ENCODE results near the gene ARAP2. TPM values are rescaled to one million over a fixed set of nuclear protein-coding genes. Genes with fewer than 3 reads are reported as not detected.

ARAP2 gene
- total and polyA plus RNA-seq, 5 donors from 2014 or later: 10.2 to 92.2 (median 14.6) TPM

- no peak for ATAC-seq (ENCODE audit: low read depth in 2 of 2)
- Histone ChIP-seq H3K36me3 (ENCODE audit: control insufficient read depth, insufficient read depth, low read length) (peaks cover 42% of the 10 kb centered on the region), H3K4me3 (ENCODE audit: low read depth, low read length) (no peak overlapping the region), H3K4me1 (ENCODE audit: control insufficient read depth, insufficient read depth, low read length, poor library complexity, severe bottlenecking) (no peaks in the 10 kb centered on the region), H3K9me3 (ENCODE audit: control insufficient read depth in 2 of 2, low read length in 2 of 2) (no peaks in the 10 kb centered on the region), H3K27ac (ENCODE audit: insufficient read depth, low read length, poor library complexity, severe bottlenecking) (no peak overlapping the region), H3K27me3 (ENCODE audit: control insufficient read depth, insufficient read depth, low read length) (no peaks in the 10 kb centered on the region)
- H3K27ac Mint-ChIP-seq: no peak overlapping the region
- peaks cover 4% of the 10 kb centered on the region for H3K36me3 Mint-ChIP-seq
- H3K9me3 Mint-ChIP-seq: no peaks in the 10 kb centered on the region
- no peak overlapping the region for H3K4me3 Mint-ChIP-seq
- DNase-seq: no peak
- peaks cover 0 to 10% (median under 1%) of the 10 kb centered on the region in 4 donors for H3K4me1 Mint-ChIP-seq
- no peaks in the 10 kb centered on the region for H3K27me3 Mint-ChIP-seq
These were observed 161.5 kb downstream of the ARAP2 start for GRCh38 chr4:36082817-36083216.

GRCh38 chr4:36081185-36081584 lies 163.1 kb downstream of the ARAP2 start:
- Histone ChIP-seq H3K9me3 (ENCODE audit: control insufficient read depth in 2 of 2, low read length in 2 of 2) (no peaks in the 10 kb centered on the region), H3K27me3 (ENCODE audit: control insufficient read depth, insufficient read depth, low read length) (no peaks in the 10 kb centered on the region), H3K27ac (ENCODE audit: insufficient read depth, low read length, poor library complexity, severe bottlenecking) (no peak overlapping the region), H3K4me1 (ENCODE audit: control insufficient read depth, insufficient read depth, low read length, poor library complexity, severe bottlenecking) (no peaks in the 10 kb centered on the region), H3K4me3 (ENCODE audit: low read depth, low read length) (no peak overlapping the region), H3K36me3 (ENCODE audit: control insufficient read depth, insufficient read depth, low read length) (peaks cover 50% of the 10 kb centered on the region)
- H3K4me1 Mint-ChIP-seq: peaks cover 0 to 9% (median 0%) of the 10 kb centered on the region in 4 donors
- no peak overlapping the region for H3K27ac Mint-ChIP-seq
- H3K9me3 Mint-ChIP-seq: no peaks in the 10 kb centered on the region
- H3K27me3 Mint-ChIP-seq: no peaks in the 10 kb centered on the region
- no peak for ATAC-seq (ENCODE audit: low read depth in 2 of 2)
- H3K4me3 Mint-ChIP-seq: no peak overlapping the region
- H3K36me3 Mint-ChIP-seq: peaks cover 4% of the 10 kb centered on the region
- DNase-seq: peak in 1 of 3 donors; percentile 49

GRCh38 chr4:36079666-36080065 lies 164.6 kb downstream of the ARAP2 start:
- H3K4me3 ChIP-seq (ENCODE audit: low read depth, low read length): no peak overlapping the region
- H3K27ac ChIP-seq (ENCODE audit: insufficient read depth, low read length, poor library complexity, severe bottlenecking): no peak overlapping the region
- DNase-seq (no peak), ATAC-seq (ENCODE audit: low read depth in 2 of 2) (no peak)
- H3K36me3 Mint-ChIP-seq: peaks cover 4% of the 10 kb centered on the region
- H3K9me3 Mint-ChIP-seq: no peaks in the 10 kb centered on the region
- H3K36me3 ChIP-seq (ENCODE audit: control insufficient read depth, insufficient read depth, low read length): peaks cover 50% of the 10 kb centered on the region
- peaks cover 0 to 4% (median 0%) of the 10 kb centered on the region in 4 donors for H3K4me1 Mint-ChIP-seq
- H3K4me3 Mint-ChIP-seq: no peak overlapping the region
- H3K27me3 ChIP-seq (ENCODE audit: control insufficient read depth, insufficient read depth, low read length): no peaks in the 10 kb centered on the region
- H3K9me3 ChIP-seq (ENCODE audit: control insufficient read depth in 2 of 2, low read length in 2 of 2): no peaks in the 10 kb centered on the region
- H3K4me1 ChIP-seq (ENCODE audit: control insufficient read depth, insufficient read depth, low read length, poor library complexity, severe bottlenecking): no peaks in the 10 kb centered on the region
- H3K27me3 Mint-ChIP-seq: no peaks in the 10 kb centered on the region
- H3K27ac Mint-ChIP-seq: no peak overlapping the region

- no peaks in the 10 kb centered on the region for H3K27me3 Mint-ChIP-seq
- Histone ChIP-seq H3K9me3 (ENCODE audit: control insufficient read depth in 2 of 2, low read length in 2 of 2) (no peaks in the 10 kb centered on the region), H3K4me3 (ENCODE audit: low read depth, low read length) (no peak overlapping the region), H3K4me1 (ENCODE audit: control insufficient read depth, insufficient read depth, low read length, poor library complexity, severe bottlenecking) (no peaks in the 10 kb centered on the region), H3K27ac (ENCODE audit: insufficient read depth, low read length, poor library complexity, severe bottlenecking) (no peak overlapping the region), H3K36me3 (ENCODE audit: control insufficient read depth, insufficient read depth, low read length) (peaks cover 56% of the 10 kb centered on the region), H3K27me3 (ENCODE audit: control insufficient read depth, insufficient read depth, low read length) (no peaks in the 10 kb centered on the region)
- ATAC-seq (ENCODE audit: low read depth in 2 of 2) (no peak), DNase-seq (no peak)
- no peak overlapping the region for H3K27ac Mint-ChIP-seq
- H3K4me3 Mint-ChIP-seq: no peak overlapping the region
- H3K4me1 Mint-ChIP-seq: peaks cover 0 to 4% (median 0%) of the 10 kb centered on the region in 4 donors
- no peaks in the 10 kb centered on the region for H3K9me3 Mint-ChIP-seq
- peaks cover 7% of the 10 kb centered on the region for H3K36me3 Mint-ChIP-seq
These were observed 166.0 kb downstream of the ARAP2 start for GRCh38 chr4:36078319-36078718.

- Mint-ChIP-seq H3K4me1 (peaks cover 0 to 6% (median 0%) of the 10 kb centered on the region in 4 donors), H3K36me3 (peaks cover 32% of the 10 kb centered on the region), H3K27me3 (no peaks in the 10 kb centered on the region), H3K9me3 (no peaks in the 10 kb centered on the region), H3K4me3 (no peak overlapping the region), H3K27ac (no peak overlapping the region)
- Histone ChIP-seq H3K27ac (ENCODE audit: insufficient read depth, low read length, poor library complexity, severe bottlenecking) (no peak overlapping the region), H3K9me3 (ENCODE audit: control insufficient read depth in 2 of 2, low read length in 2 of 2) (no peaks in the 10 kb centered on the region), H3K36me3 (ENCODE audit: control insufficient read depth, insufficient read depth, low read length) (peaks cover 36% of the 10 kb centered on the region), H3K4me3 (ENCODE audit: low read depth, low read length) (no peak overlapping the region), H3K4me1 (ENCODE audit: control insufficient read depth, insufficient read depth, low read length, poor library complexity, severe bottlenecking) (no peaks in the 10 kb centered on the region), H3K27me3 (ENCODE audit: control insufficient read depth, insufficient read depth, low read length) (no peaks in the 10 kb centered on the region)
- ATAC-seq (ENCODE audit: low read depth in 2 of 2) (no peak), DNase-seq (no peak)
These were observed 171.8 kb downstream of the ARAP2 start for GRCh38 chr4:36072529-36072928.

GRCh38 chr4:36067116-36067515 lies 177.2 kb downstream of the ARAP2 start:
- Mint-ChIP-seq H3K9me3 (peaks cover 0 to 2% (median 0%) of the 10 kb centered on the region in 7 donors), H3K27ac (no peak overlapping the region), H3K27me3 (no peaks in the 10 kb centered on the region), H3K4me3 (no peak overlapping the region), H3K4me1 (peaks cover 0 to 6% (median under 1%) of the 10 kb centered on the region in 4 donors), H3K36me3 (peaks cover 49% of the 10 kb centered on the region)
- Histone ChIP-seq H3K27ac (ENCODE audit: insufficient read depth, low read length, poor library complexity, severe bottlenecking) (no peak overlapping the region), H3K27me3 (ENCODE audit: control insufficient read depth, insufficient read depth, low read length) (no peaks in the 10 kb centered on the region), H3K9me3 (ENCODE audit: control insufficient read depth in 2 of 2, low read length in 2 of 2) (no peaks in the 10 kb centered on the region), H3K4me3 (ENCODE audit: low read depth, low read length) (no peak overlapping the region), H3K4me1 (ENCODE audit: control insufficient read depth, insufficient read depth, low read length, poor library complexity, severe bottlenecking) (no peaks in the 10 kb centered on the region), H3K36me3 (ENCODE audit: control insufficient read depth, insufficient read depth, low read length) (peaks cover 25% of the 10 kb centered on the region)
- ATAC-seq (ENCODE audit: low read depth in 2 of 2) (no peak), DNase-seq (no peak)

GRCh38 chr4:36065274-36065871 lies 178.9 kb downstream of the ARAP2 start:
- peaks cover 25% of the 10 kb centered on the region for H3K36me3 ChIP-seq (ENCODE audit: control insufficient read depth, insufficient read depth, low read length)
- Mint-ChIP-seq H3K27me3 (no peaks in the 10 kb centered on the region), H3K36me3 (peaks cover 51% of the 10 kb centered on the region), H3K4me3 (no peak overlapping the region), H3K4me1 (peaks cover 0 to 6% (median under 1%) of the 10 kb centered on the region in 4 donors), H3K9me3 (peaks cover 0 to 14% (median 0%) of the 10 kb centered on the region in 7 donors), H3K27ac (no peak overlapping the region)
- no peak overlapping the region for H3K4me3 ChIP-seq (ENCODE audit: low read depth, low read length)
- no peaks in the 10 kb centered on the region for H3K27me3 ChIP-seq (ENCODE audit: control insufficient read depth, insufficient read depth, low read length)
- no peak for ATAC-seq (ENCODE audit: low read depth in 2 of 2)
- H3K9me3 ChIP-seq (ENCODE audit: control insufficient read depth in 2 of 2, low read length in 2 of 2): no peaks in the 10 kb centered on the region
- no peaks in the 10 kb centered on the region for H3K4me1 ChIP-seq (ENCODE audit: control insufficient read depth, insufficient read depth, low read length, poor library complexity, severe bottlenecking)
- H3K27ac ChIP-seq (ENCODE audit: insufficient read depth, low read length, poor library complexity, severe bottlenecking): no peak overlapping the region
- no peak for DNase-seq

GRCh38 chr4:36064117-36064516 lies 180.2 kb downstream of the ARAP2 start:
- Histone ChIP-seq H3K9me3 (ENCODE audit: control insufficient read depth in 2 of 2, low read length in 2 of 2) (no peaks in the 10 kb centered on the region), H3K4me1 (ENCODE audit: control insufficient read depth, insufficient read depth, low read length, poor library complexity, severe bottlenecking) (no peaks in the 10 kb centered on the region), H3K27ac (ENCODE audit: insufficient read depth, low read length, poor library complexity, severe bottlenecking) (no peak overlapping the region), H3K4me3 (ENCODE audit: low read depth, low read length) (no peak overlapping the region), H3K36me3 (ENCODE audit: control insufficient read depth, insufficient read depth, low read length) (peaks cover 20% of the 10 kb centered on the region), H3K27me3 (ENCODE audit: control insufficient read depth, insufficient read depth, low read length) (no peaks in the 10 kb centered on the region)
- no peaks in the 10 kb centered on the region for H3K27me3 Mint-ChIP-seq
- peaks cover 0 to 6% (median under 1%) of the 10 kb centered on the region in 4 donors for H3K4me1 Mint-ChIP-seq
- H3K36me3 Mint-ChIP-seq: peaks cover 45% of the 10 kb centered on the region
- DNase-seq (no peak), ATAC-seq (ENCODE audit: low read depth in 2 of 2) (no peak)
- H3K4me3 Mint-ChIP-seq: no peak overlapping the region
- peaks cover 0 to 14% (median 1%) of the 10 kb centered on the region in 7 donors for H3K9me3 Mint-ChIP-seq
- H3K27ac Mint-ChIP-seq: no peak overlapping the region
